HG03045 (cell line): ENCODE results near the gene COA1.
"Not testable (repeated sequence)": the region's sequence is repeated elsewhere in the genome, so short reads cannot be mapped to it uniquely, and the experiment has no call there.

Experiments
- ATAC-seq: cut with Tn5 transposase; IDR thresholded peaks from one replicate; pipeline ENCODE4 v1.9.1; 2021; ENCODE audit warnings: mild to moderate bottlenecking, moderate library complexity; ENCODE audit not compliant: unreplicated experiment

The COA1 gene

DNA sequence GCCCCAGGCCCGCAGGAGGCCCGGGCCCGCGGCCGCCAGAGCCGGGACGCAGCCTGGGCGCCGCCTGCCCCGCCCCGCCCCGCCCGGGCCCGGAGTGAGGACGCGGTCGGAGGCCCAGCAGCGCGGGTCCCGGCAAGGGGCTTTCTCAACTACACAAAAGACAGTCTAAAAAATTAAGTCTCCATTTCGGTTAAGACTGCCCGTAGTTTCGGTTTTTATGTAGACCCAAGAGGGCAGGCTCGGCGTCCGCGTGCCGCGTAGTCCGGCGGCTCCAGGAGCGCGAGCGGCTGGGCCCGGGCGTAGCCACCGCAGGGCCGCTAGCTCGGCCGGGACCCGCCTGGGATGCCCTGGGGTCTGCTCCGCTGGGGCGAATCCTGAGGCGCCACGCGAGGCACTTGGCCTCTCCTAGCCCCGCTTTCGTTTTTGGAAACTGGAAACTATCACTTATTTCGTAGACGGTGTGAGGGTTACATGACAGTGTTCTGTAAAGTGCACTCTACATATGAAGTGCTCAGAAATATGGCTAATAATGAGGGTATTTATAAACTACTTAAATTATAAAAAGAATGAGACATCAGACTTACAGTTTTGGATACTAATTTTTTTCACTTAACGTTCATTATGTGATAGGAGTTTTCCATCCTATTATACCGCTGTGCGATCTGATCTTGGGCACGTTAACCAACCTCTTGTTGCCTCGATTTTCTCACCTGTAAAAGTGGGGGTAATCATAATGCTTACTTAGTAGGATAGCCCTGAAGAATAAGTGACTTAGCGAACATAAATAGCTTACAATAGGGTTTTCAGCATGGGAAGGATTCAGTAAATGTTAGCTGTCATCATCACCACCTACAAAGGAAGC lies 29.7 kb upstream of the COA1 start:
- peak; percentile 51 for ATAC-seq

GRCh38 chr7:43758029-43758821 lies 28.9 kb upstream of the COA1 start, which contains the start of gene BLVRA:
Gene BLVRA, plus strand, starts transcription at chr7:43758680. Its CDS starts 12,479 bp downstream, at chr7:43771159.
- peak; percentile 64 for ATAC-seq

- ATAC-seq: no peak
Observed at GRCh38 chr7:43757073-43757720, 27.9 kb upstream of the COA1 start.

GRCh38 chr7:43756368-43757072 lies 27.2 kb upstream of the COA1 start:
- ATAC-seq: no peak

- ATAC-seq: no peak
Observed at GRCh38 chr7:43754596-43754995, 25.3 kb upstream of the COA1 start.

DNA sequence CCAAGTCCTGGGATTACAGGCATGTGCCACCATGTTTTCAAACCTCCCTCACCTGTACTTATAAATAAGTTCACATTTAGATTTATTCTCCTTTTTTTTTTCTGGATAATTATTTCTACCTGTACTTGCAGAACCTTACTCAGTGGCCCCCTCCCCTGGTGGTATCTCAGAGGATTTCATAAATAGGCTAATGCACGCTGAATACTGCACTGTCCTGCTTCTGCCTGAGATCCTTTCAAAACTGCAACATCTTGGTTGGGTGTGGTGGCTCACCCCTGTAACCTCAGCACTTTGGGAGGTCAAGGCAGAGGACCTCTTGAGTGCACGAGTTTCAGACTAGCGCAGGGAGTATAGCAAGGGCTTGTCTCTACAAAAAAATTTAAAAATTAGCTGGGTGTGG lies 24.5 kb upstream of the COA1 start:
- no peak for ATAC-seq

- ATAC-seq: no peak
Observed at GRCh38 chr7:43753271-43753810, 24.0 kb upstream of the COA1 start.

GRCh38 chr7:43752411-43752810 lies 23.1 kb upstream of the COA1 start:
- no peak for ATAC-seq

GRCh38 chr7:43750016-43750887 lies 20.9 kb upstream of the COA1 start:
- no peak for ATAC-seq

GRCh38 chr7:43749383-43749940 lies 20.1 kb upstream of the COA1 start:
- ATAC-seq: no peak

- no peak for ATAC-seq
Observed at GRCh38 chr7:43747328-43748105, 18.2 kb upstream of the COA1 start.

- no peak for ATAC-seq
Observed at GRCh38 chr7:43742692-43743091, 13.4 kb upstream of the COA1 start.

DNA sequence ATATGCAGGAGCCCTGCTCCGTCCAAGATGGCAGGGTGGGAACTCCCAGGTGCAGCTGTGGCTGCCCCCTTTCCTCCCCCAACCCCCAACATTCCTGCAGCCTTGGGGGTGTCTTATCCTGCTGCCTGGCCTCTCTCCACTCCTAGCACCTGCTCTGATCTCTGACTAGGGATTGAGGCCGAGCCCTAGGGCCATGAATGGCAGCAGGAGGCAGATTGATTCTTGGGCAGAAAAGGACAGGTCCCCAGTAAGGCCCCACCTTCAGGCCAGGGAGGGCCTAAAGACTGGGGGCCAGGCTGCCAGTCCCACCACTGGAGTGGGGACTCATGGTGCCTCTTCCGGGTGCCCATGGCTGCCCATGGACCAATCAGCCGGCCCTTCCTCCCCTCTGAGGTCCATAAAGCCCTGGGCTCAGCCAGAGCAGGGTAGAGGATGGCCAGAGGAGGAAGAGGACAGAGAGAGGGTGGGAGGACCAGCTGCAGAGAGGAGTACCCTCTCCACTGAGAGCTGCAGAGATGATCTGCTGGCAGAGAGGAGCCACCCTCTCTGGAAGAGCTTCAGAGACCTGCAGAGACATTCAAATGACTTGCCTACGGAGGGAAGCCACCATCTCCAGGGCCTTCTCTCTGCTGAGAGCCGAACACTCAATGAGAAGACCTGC lies 8.3 kb upstream of the COA1 start:
- ATAC-seq: no peak

- ATAC-seq: peak; percentile 81
Observed at GRCh38 chr7:43735802-43736603, 6.7 kb upstream of the COA1 start.

DNA sequence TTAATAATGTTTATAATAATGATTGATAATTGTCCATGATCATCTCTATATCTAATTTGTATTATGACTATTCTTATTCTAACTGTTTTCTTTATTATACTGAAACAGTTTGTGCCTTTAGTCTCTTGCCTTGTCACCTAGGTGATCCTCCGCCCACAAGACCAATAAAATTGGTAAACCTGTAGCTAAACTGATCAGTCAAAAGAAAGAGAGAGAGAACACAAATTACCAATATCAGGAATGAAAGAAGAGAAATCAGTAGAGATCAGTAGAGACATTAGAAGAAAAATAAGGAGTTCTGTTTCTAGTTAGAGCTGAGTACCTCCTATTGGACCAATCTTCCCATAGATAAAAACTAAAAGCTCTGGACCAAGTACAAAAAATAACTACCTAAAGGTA lies 6.1 kb upstream of the COA1 start:
- peak; percentile 31 for ATAC-seq

DNA sequence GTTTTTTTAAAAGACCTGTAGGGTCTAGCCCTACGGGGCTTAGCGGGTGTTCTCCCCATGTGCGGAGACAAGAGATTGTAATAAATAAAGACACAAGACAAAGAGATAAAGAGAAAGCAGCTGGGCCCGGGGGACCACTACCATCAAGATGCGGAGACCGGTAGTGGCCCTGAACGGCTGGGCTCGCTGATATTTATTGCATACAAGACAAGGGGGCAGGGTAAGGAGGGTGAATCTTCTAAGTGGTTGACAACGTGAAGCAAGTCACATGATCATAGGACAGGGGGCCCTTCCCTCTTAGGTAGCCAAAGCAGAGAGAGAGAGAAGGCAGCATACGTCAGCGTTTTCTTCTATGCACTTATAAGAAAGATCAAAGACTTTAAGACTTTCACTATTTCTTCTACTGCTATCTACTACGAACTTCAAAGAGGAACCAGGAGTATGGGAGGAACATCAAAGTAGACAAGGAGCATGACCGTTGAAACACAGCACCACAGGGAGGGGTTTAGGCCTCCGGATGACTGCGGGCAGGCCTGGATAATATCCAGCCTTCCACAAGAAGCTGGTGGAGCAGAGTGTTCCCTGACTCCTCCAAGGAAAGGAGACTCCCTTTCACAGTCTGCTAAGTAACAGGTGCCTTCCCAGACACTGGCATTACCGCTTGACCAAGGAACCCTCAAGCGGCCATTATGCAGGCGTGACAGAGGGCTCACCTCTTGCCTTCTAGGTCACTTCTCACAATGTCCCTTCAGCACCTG lies 5.4 kb upstream of the COA1 start:
- not testable (repeated sequence) for ATAC-seq
